C4-2B (cell line): ENCODE data around the gene AAMP.

Experiments used
- H3K27ac ChIP-seq: fragments of 450-650 bp; 2 replicates; pipeline ENCODE4 v1.5.1; 2017
- ZFX ChIP-seq: fragments of 450-650 bp; IDR thresholded peaks from 2 replicates; pipeline ENCODE4 v1.6.1; 2017
- TF ChIP-seq, protein P1 (sequence below): fragments of 450-650 bp; conservative IDR thresholded peaks from 2 replicates; pipeline ENCODE4 v1.5.1; 2017; ENCODE audit warnings: mild to moderate bottlenecking

The AAMP gene

GRCh38 chr2:218276986-218277755 lies 7.2 kb upstream of the AAMP start:
- no peak for TF ChIP-seq ZFX
- TF ChIP-seq, protein P1, sequence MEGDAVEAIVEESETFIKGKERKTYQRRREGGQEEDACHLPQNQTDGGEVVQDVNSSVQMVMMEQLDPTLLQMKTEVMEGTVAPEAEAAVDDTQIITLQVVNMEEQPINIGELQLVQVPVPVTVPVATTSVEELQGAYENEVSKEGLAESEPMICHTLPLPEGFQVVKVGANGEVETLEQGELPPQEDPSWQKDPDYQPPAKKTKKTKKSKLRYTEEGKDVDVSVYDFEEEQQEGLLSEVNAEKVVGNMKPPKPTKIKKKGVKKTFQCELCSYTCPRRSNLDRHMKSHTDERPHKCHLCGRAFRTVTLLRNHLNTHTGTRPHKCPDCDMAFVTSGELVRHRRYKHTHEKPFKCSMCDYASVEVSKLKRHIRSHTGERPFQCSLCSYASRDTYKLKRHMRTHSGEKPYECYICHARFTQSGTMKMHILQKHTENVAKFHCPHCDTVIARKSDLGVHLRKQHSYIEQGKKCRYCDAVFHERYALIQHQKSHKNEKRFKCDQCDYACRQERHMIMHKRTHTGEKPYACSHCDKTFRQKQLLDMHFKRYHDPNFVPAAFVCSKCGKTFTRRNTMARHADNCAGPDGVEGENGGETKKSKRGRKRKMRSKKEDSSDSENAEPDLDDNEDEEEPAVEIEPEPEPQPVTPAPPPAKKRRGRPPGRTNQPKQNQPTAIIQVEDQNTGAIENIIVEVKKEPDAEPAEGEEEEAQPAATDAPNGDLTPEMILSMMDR, result no peak
- no peak overlapping the region for H3K27ac ChIP-seq

- TF ChIP-seq ZFX, result no peak
- TF ChIP-seq, protein P1, result no peak
- H3K27ac ChIP-seq, result no peak overlapping the region
Observed at GRCh38 chr2:218275371-218276072, 5.6 kb upstream of the AAMP start.

DNA sequence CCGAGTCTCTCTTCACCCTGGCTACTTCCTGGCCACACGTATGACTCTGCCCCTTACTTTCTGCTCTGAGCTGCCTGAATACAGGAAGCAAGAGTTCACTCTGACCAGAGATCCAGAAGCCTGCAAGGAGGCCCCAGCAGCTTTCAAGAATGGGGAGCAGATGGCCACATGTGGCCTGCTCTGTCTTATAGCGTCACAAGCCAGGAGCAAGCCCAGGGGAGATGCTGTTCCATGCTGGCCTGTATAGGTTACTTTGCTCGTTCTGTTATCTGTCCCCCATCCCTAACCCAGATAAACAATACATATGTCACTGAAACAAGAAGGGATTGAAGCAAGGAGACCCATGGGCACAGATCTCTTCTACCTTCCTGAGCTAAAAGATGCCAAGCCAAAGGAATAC lies 4.6 kb upstream of the AAMP start:
- TF ChIP-seq, protein P1, result no peak
- no peak for TF ChIP-seq ZFX
- no peak overlapping the region for H3K27ac ChIP-seq

- no peak for TF ChIP-seq ZFX
- TF ChIP-seq, protein P1, result no peak
Observed at GRCh38 chr2:218273908-218274249, 3.9 kb upstream of the AAMP start.

GRCh38 chr2:218273214-218273907 lies 3.4 kb upstream of the AAMP start:
- H3K27ac ChIP-seq, result peak overlapping the region; percentile 36; the same call in 1 of the 2 replicates

More at GRCh38 chr2:218273908-218274249, 3.9 kb upstream of the AAMP start:
- no peak overlapping the region for H3K27ac ChIP-seq

DNA sequence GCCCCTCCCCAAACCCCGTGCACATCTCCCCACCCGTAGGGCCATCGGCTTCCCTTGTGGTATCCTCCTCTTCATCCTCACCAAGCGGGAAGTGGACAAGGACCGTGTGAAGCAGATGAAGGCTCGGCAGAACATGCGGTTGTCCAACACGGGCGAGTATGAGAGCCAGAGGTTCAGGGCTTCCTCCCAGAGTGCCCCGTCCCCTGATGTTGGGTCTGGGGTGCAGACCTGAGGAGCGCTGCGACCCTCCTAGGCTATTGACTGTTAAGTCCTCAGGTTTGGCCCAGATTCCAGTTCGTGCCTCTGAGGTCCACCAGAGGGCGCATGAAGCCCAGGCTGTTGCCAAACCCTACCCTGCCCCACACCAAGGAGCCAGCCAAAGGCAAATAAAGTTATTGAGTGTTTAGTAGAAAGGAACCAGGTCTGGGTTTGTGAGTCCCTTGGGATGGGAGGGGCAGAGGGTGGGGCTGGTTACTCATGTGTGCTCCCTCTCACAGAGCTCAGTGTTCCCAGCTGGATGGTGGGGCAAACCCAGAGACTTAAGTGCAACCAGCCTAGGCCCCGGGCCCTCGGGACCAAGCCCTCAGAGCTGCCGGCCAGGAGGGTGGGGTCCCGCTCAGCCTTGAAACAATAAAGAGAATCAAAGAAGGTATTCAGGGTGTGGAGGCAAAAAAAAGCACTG lies 2.7 kb upstream of the AAMP start:
- no peak for TF ChIP-seq ZFX
- TF ChIP-seq, protein P1, result peak; percentile 90
- peak overlapping the region; percentile 36; the same call in 1 of the 2 replicates for H3K27ac ChIP-seq

DNA sequence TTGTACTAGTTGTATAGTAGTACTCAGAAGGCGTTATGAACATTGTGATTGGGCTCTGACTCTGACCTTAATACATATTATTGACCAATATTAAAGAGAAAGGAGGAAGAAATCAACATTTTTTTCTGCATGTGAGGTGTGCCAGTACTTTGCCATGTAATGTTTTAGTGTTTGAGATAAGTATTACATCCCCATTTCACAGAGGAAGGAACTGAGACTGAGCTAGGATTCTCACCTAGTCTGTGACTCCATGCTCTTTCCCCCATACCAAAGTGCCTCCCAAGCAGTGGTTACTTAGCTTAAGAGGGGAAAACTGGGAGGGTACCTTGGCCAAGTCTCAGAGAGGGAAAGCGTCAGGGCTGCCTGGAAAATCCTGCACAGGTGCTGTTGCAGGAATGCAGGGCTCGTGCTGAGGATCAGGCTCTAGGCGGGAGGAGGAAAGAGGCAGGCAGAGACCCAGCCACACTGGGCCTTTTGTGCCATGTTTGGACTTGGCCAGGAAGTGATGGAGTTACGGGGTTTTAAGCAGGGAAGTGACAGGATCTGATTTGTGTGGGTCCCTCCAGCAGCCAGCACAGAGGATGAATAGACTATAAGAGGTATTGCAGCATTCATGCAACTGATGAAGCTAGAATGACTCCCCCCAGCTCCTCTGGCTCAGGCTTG lies 2.1 kb upstream of the AAMP start:
- H3K27ac ChIP-seq, result peak overlapping the region; percentile 84

More for the DNA sequence above, 2.1 kb upstream of the AAMP start:
- TF ChIP-seq, protein P1, result no peak
- TF ChIP-seq ZFX, result no peak
